Activated gamma-delta T cell treated with Interleukin-2 at 50 U/mL for 16 hours (primary cell): Measurements from ENCODE around the gene RANBP9.

Experiments
- DNase-seq: peaks from one replicate; pipeline ENCODE4 v3.0.0-alpha.2; 2020

RANBP9 gene

GRCh38 chr6:13676551-13677156 is 35.0 kb downstream of the RANBP9 start:
- DNase-seq, result no peak

GRCh38 chr6:13674533-13675190 is 37.0 kb downstream of the RANBP9 start:
- no peak for DNase-seq

- no peak for DNase-seq
Measured at GRCh38 chr6:13673825-13674444, 37.7 kb downstream of the RANBP9 start.

GRCh38 chr6:13673368-13673767 is 38.3 kb downstream of the RANBP9 start:
- no peak for DNase-seq

GRCh38 chr6:13672904-13673303 is 38.7 kb downstream of the RANBP9 start:
- no peak for DNase-seq

GRCh38 chr6:13671548-13672127 is 40.0 kb downstream of the RANBP9 start:
- no peak for DNase-seq

GRCh38 chr6:13669476-13669875 is 42.2 kb downstream of the RANBP9 start:
- DNase-seq, result no peak

GRCh38 chr6:13668291-13668928 is 43.2 kb downstream of the RANBP9 start:
- no peak for DNase-seq

GRCh38 chr6:13667655-13668054 is 44.0 kb downstream of the RANBP9 start:
- no peak for DNase-seq

- DNase-seq, result no peak
Measured at GRCh38 chr6:13666194-13667105, 45.2 kb downstream of the RANBP9 start.

- no peak for DNase-seq
Measured at GRCh38 chr6:13664703-13665352, 46.8 kb downstream of the RANBP9 start.

GRCh38 chr6:13663986-13664385 is 47.6 kb downstream of the RANBP9 start:
- DNase-seq, result no peak

GRCh38 chr6:13662651-13663334 is 48.8 kb downstream of the RANBP9 start:
- DNase-seq, result no peak

GRCh38 chr6:13661647-13662046 is 50.0 kb downstream of the RANBP9 start:
- DNase-seq, result no peak

- DNase-seq, result no peak
Measured at GRCh38 chr6:13660893-13661292, 50.7 kb downstream of the RANBP9 start.

- DNase-seq, result no peak
Measured at GRCh38 chr6:13660273-13660672, 51.4 kb downstream of the RANBP9 start.

- no peak for DNase-seq
Measured at GRCh38 chr6:13655700-13656099, 55.9 kb downstream of the RANBP9 start.

- DNase-seq, result no peak
Measured at GRCh38 chr6:13654496-13654895, 57.1 kb downstream of the RANBP9 start.

GRCh38 chr6:13653296-13653695 is 58.3 kb downstream of the RANBP9 start:
- no peak for DNase-seq

- no peak for DNase-seq
Measured at GRCh38 chr6:13649393-13649792, 62.2 kb downstream of the RANBP9 start.

GRCh38 chr6:13648850-13649249 is 62.8 kb downstream of the RANBP9 start:
- DNase-seq, result no peak
